ENCODE results near the gene LRRC28. TPM values are rescaled to one million over a fixed set of nuclear protein-coding genes. Genes with fewer than 3 reads are reported as not detected.
"Not testable (repeated sequence)": the region's sequence is repeated elsewhere in the genome, so short reads cannot be mapped to it uniquely, and the experiment has no call there.

The LRRC28 gene
- total RNA-seq, 1 donor from 2014 or later, result 22.9 TPM

DNA sequence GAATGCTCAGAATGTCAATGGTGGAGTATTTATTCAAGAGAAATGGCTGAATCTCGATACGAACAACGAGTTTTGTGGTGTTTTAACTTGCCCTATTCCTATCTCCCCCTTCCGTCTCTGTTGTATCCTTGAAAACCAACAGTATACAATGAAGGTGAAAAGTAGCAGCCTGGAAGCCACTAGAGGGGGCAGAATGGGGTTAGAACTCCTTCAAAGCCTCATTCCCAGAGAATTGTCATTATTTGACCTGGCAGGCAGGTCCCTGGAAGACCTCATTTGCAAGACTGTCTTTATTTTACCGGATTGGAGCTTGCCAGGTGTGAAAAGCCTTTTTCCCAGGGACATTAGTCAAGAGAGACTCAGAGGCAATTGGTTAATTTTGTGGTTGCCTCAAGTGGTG lies 139.4 kb downstream of the LRRC28 start:
- DNase-seq, result no peak
- H3K4me1 ChIP-seq, result peaks cover 11% of the 10 kb centered on the region
- TF ChIP-seq, protein P1, sequence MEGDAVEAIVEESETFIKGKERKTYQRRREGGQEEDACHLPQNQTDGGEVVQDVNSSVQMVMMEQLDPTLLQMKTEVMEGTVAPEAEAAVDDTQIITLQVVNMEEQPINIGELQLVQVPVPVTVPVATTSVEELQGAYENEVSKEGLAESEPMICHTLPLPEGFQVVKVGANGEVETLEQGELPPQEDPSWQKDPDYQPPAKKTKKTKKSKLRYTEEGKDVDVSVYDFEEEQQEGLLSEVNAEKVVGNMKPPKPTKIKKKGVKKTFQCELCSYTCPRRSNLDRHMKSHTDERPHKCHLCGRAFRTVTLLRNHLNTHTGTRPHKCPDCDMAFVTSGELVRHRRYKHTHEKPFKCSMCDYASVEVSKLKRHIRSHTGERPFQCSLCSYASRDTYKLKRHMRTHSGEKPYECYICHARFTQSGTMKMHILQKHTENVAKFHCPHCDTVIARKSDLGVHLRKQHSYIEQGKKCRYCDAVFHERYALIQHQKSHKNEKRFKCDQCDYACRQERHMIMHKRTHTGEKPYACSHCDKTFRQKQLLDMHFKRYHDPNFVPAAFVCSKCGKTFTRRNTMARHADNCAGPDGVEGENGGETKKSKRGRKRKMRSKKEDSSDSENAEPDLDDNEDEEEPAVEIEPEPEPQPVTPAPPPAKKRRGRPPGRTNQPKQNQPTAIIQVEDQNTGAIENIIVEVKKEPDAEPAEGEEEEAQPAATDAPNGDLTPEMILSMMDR (IDR thresholded peaks at IDR 0.05; ENCODE audit: borderline replicate concordance), result peak; percentile 22
- no peaks in the 10 kb centered on the region for H3K36me3 ChIP-seq
- no peaks in the 10 kb centered on the region for H3K27me3 ChIP-seq (ENCODE audit: low read depth)
- H3K9me3 ChIP-seq (replicated peaks), result peaks cover 36% of the 10 kb centered on the region
- intact Hi-C loops (cut with micrococcal nuclease), result no loop called here
- no peak overlapping the region for H3K27ac ChIP-seq (replicated peaks)
- H3K4me3 ChIP-seq, result no peak overlapping the region

DNA sequence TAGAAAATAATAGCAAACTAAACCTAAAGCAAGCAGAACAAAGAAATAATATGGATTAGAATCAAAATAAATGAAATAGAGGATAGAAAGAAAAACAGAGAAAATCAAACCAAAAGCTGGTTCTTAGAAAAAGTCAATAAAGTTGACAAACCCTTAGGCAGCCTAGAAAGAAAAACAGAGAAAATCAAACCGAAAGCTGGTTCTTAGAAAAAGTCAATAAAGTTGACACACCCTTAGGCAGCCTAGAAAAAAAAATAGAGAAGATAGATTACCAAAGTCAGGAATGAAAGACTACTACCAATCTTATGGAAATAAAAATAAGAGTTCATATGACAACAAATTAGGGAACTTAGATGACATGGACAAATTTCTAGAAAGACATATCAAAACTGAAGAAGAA lies 142.4 kb downstream of the LRRC28 start:
- intact Hi-C loops (cut with micrococcal nuclease), result no loop called here

DNA sequence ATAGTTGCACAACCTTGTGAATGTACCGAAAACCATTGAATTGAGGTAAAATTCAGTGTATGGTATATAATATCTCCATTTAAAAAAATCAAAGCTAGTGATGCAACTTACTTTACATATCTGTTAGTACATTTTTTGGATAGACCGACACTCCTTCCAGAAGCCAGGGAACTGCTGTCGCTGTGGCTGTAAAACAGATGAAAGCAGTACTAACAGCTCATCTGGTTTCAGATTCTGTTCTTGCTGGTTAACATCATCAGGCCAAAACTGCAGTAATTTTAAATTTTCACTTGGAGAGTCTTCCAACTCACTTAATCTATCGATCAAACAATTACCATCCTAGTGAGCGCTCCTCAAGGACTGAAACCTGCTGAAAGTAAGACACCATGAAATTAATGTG lies 145.1 kb downstream of the LRRC28 start:
- Histone ChIP-seq H3K27ac (replicated peaks) (no peak overlapping the region), H3K4me3 (no peak overlapping the region), H3K9me3 (replicated peaks) (peaks cover 33% of the 10 kb centered on the region), H3K4me1 (peaks cover 5% of the 10 kb centered on the region), H3K27me3 (ENCODE audit: low read depth) (no peaks in the 10 kb centered on the region), H3K36me3 (no peaks in the 10 kb centered on the region)
- DNase-seq, result no peak
- intact Hi-C loops (cut with micrococcal nuclease), result no loop called here
- TF ChIP-seq, protein P1 (IDR thresholded peaks at IDR 0.05; ENCODE audit: borderline replicate concordance), result no peak

More for the DNA sequence above, 142.4 kb downstream of the LRRC28 start:
- no peak overlapping the region for H3K4me3 ChIP-seq
- H3K9me3 ChIP-seq (replicated peaks), result peaks cover 40% of the 10 kb centered on the region
- no peak overlapping the region for H3K27ac ChIP-seq (replicated peaks)
- DNase-seq, result no peak
- TF ChIP-seq, protein P1 (IDR thresholded peaks at IDR 0.05; ENCODE audit: borderline replicate concordance), result no peak
- H3K27me3 ChIP-seq (ENCODE audit: low read depth), result no peaks in the 10 kb centered on the region
- no peaks in the 10 kb centered on the region for H3K4me1 ChIP-seq
- no peaks in the 10 kb centered on the region for H3K36me3 ChIP-seq

DNA sequence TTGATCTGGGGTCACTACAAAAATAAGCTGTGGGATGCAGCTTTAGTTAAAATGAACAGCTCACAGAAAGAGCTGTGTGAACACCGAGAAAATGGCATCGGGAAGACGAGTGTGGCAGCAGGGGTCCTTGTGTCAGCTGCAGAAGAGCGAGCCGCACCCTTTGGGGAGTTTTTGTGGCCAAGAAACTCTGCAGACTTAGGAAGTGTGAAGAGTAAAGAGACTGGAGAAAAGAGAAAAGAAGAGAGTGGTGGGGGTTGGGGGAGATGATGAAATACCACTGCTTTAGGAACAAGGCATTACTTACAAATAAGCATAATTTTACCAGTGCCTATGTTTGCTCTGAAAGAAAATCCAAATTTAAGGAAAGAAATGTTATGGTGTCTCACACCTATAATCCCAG lies 147.8 kb downstream of the LRRC28 start:
- H3K36me3 ChIP-seq, result no peaks in the 10 kb centered on the region
- no peak overlapping the region for H3K4me3 ChIP-seq
- no peak for DNase-seq
- peaks cover 7% of the 10 kb centered on the region for H3K9me3 ChIP-seq (replicated peaks)
- intact Hi-C loops (cut with micrococcal nuclease), result no loop called here
- no peak overlapping the region for H3K27ac ChIP-seq (replicated peaks)
- TF ChIP-seq, protein P1 (IDR thresholded peaks at IDR 0.05; ENCODE audit: borderline replicate concordance), result no peak
- H3K27me3 ChIP-seq (ENCODE audit: low read depth), result no peaks in the 10 kb centered on the region
- peaks cover 17% of the 10 kb centered on the region for H3K4me1 ChIP-seq

DNA sequence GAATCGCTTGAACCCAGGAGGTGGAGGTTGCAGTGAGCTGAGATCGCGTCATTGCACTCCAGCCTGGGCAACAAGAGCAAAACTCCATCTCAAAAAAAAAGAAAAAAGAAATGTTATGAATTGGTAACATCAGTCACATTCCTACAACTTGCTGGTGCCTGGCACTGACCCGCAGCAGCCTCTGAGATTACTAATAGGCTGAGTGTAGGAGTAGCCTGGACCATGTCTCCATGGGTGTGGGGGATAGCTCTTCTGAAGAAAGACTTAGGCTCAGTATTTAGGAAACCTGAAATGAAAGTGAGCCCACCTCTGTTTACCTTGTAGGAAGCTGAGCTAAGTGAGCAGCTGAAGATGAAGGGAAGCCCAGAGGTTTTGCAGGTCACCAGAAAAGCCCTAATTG lies 148.3 kb downstream of the LRRC28 start:
- H3K4me1 ChIP-seq, result peaks cover 17% of the 10 kb centered on the region
- TF ChIP-seq, protein P1 (IDR thresholded peaks at IDR 0.05; ENCODE audit: borderline replicate concordance), result no peak
- no peaks in the 10 kb centered on the region for H3K27me3 ChIP-seq (ENCODE audit: low read depth)
- intact Hi-C loops (cut with micrococcal nuclease), result no loop called here
- peaks cover 5% of the 10 kb centered on the region for H3K9me3 ChIP-seq (replicated peaks)
- H3K4me3 ChIP-seq, result no peak overlapping the region
- no peaks in the 10 kb centered on the region for H3K36me3 ChIP-seq
- H3K27ac ChIP-seq (replicated peaks), result no peak overlapping the region
- DNase-seq, result no peak

DNA sequence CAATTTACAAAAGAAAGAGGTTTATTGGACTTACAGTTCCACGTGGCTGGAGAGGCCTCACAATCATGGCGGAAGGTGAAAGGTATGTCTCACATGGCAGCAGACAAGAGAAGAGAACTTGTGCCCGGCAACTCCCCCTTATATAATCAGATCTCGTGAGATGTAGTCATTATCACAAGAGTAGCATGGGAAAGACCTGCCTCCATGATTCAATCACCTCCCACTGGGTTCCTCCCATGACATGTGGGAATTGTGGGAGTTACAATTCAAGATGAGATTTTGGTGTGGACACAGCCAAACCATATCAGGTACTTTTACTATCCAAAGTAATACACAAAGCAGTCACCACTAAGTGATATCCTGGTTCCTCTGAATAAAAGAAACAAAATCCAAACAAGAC lies 149.9 kb downstream of the LRRC28 start:
- H3K27me3 ChIP-seq (ENCODE audit: low read depth); H3K9me3 ChIP-seq (replicated peaks); intact Hi-C loops (cut with micrococcal nuclease); DNase-seq; H3K4me3 ChIP-seq; H3K36me3 ChIP-seq: not testable (repeated sequence)
- H3K4me1 ChIP-seq, result peaks cover 17% of the 10 kb centered on the region
- H3K27ac ChIP-seq (replicated peaks), result peak overlapping the region; percentile 62

Data from left ventricle myocardium inferior (tissue), 1 donor.